Liver (tissue), 9 donors: Measurements from ENCODE around the gene PPARD. TPM values are rescaled to one million over a fixed set of nuclear protein-coding genes. Genes with fewer than 3 reads are reported as not detected.

ENCODE experiments used
- DNase-seq: peaks from one replicate; pipeline ENCODE4 v3.0.0-alpha.2; 2017; ENCODE audit warnings: low spot score
- H3K27ac ChIP-seq, 2 donors: one replicate each; pipeline ENCODE4 v1.7.0; 2013; ENCODE audit warnings: inconsistent platforms in 2 of 2, low read length in 2 of 2, control low read depth in 1 of 2, low read depth in 1 of 2, mild to moderate bottlenecking in 1 of 2
- H3K27me3 ChIP-seq, 4 donors: one replicate each; pipeline versions ENCODE4 v1.6.1 to v1.7.0; 2013; ENCODE audit warnings: low read length in 3 of 4, inconsistent platforms in 1 of 4, mild to moderate bottlenecking in 1 of 4, moderate library complexity in 1 of 4; ENCODE audit not compliant: control insufficient read depth in 4 of 4, insufficient read depth in 4 of 4
- H3K36me3 ChIP-seq, 4 donors: one replicate each; pipeline versions ENCODE4 v1.6.1 to v1.7.0; 2013; ENCODE audit warnings: low read length in 3 of 4, mild to moderate bottlenecking in 3 of 4, low read depth in 1 of 4, moderate library complexity in 1 of 4; ENCODE audit not compliant: control insufficient read depth in 4 of 4, insufficient read depth in 3 of 4
- H3K4me1 ChIP-seq, 4 donors: one replicate each; pipeline versions ENCODE4 v1.6.1 to v1.7.0; 2013; ENCODE audit warnings: low read length in 3 of 4, mild to moderate bottlenecking in 3 of 4, moderate library complexity in 1 of 4; ENCODE audit not compliant: control insufficient read depth in 4 of 4, insufficient read depth in 4 of 4
- H3K4me3 ChIP-seq, 3 donors: one replicate each; pipeline versions ENCODE4 v1.6.1 to v1.7.0; 2013; ENCODE audit warnings: low read length in 3 of 3, control low read depth in 1 of 3, low read depth in 1 of 3, mild to moderate bottlenecking in 1 of 3
- H3K9ac ChIP-seq, 2 donors: one replicate each; pipeline ENCODE4 v1.7.0; 2013; ENCODE audit warnings: low read length in 2 of 2, mild to moderate bottlenecking in 2 of 2, moderate library complexity in 2 of 2, control low read depth in 1 of 2, low read depth in 1 of 2
- H3K9me3 ChIP-seq, 4 donors: one replicate each; pipeline versions ENCODE4 v1.6.1 to v1.7.0; 2013; ENCODE audit warnings: low read length in 3 of 4; ENCODE audit not compliant: control insufficient read depth in 4 of 4
- EGR1 ChIP-seq, 2 donors: IDR thresholded peaks; 2 replicates each; pipeline ENCODE4 v1.6.1; 2016 to 2018; ENCODE audit warnings: antibody characterized with exemption in 2 of 2, low read depth in 2 of 2
- FOXA1 ChIP-seq: IDR thresholded peaks from 2 replicates; pipeline ENCODE4 v1.6.1; 2016; ENCODE audit warnings: antibody characterized with exemption
- FOXA2 ChIP-seq: IDR thresholded peaks from 2 replicates; pipeline ENCODE4 v1.6.1; 2016; ENCODE audit warnings: antibody characterized with exemption
- GABPA ChIP-seq, 2 donors: IDR thresholded peaks in 1 of 2; conservative IDR thresholded peaks in 1 of 2; 2 replicates each; pipeline ENCODE4 v1.6.1; 2016; ENCODE audit warnings: antibody characterized with exemption in 2 of 2, mild to moderate bottlenecking in 1 of 2, moderate library complexity in 1 of 2
- HNF4A ChIP-seq, 2 donors: conservative IDR thresholded peaks; 2 replicates each; pipeline ENCODE4 v1.6.1; 2016; ENCODE audit warnings: antibody characterized with exemption in 2 of 2, mild to moderate bottlenecking in 2 of 2
- HNF4G ChIP-seq: IDR thresholded peaks from 2 replicates; pipeline ENCODE4 v1.6.1; 2016; ENCODE audit warnings: antibody characterized with exemption
- JUND ChIP-seq, 2 donors: IDR thresholded peaks; 2 replicates each; pipeline ENCODE4 v1.6.1; 2016; ENCODE audit warnings: antibody characterized with exemption in 2 of 2
- NR2F2 ChIP-seq: IDR thresholded peaks from 2 replicates; pipeline ENCODE4 v1.6.1; 2016; ENCODE audit warnings: antibody characterized with exemption
- RAD21 ChIP-seq, 2 donors: IDR thresholded peaks; 2 replicates each; pipeline ENCODE4 v1.6.1; 2016; ENCODE audit warnings: antibody characterized with exemption in 2 of 2, mild to moderate bottlenecking in 2 of 2
- RXRA ChIP-seq, 2 donors: IDR thresholded peaks; 2 replicates each; pipeline ENCODE4 v1.6.1; 2017 to 2018; ENCODE audit warnings: antibody characterized with exemption in 2 of 2, mild to moderate bottlenecking in 1 of 2
- SP1 ChIP-seq: IDR thresholded peaks from 2 replicates; pipeline ENCODE4 v1.6.1; 2018; ENCODE audit warnings: antibody characterized with exemption, mild to moderate bottlenecking
- TAF1 ChIP-seq: conservative IDR thresholded peaks from 2 replicates; pipeline ENCODE4 v1.6.1; 2016; ENCODE audit warnings: antibody characterized with exemption, mild to moderate bottlenecking
- YY1 ChIP-seq: IDR thresholded peaks from 2 replicates; pipeline ENCODE4 v1.6.1; 2016; ENCODE audit warnings: antibody characterized with exemption, mild to moderate bottlenecking
- WGBS: extraction: QIAGEN DNeasy Blood & Tissue Kit; methylation state at CpG from one replicate; pipeline ENCODE4 v1.1.7; 2013; 5-methylcytosine and 5-hydroxymethylcytosine counted together
- polyA plus RNA-seq, 2 donors: library from polyadenylated mRNA; stranded (reverse) in 1 of 2; unstranded in 1 of 2; fragments of 200-250 nt in 1 of 2; fragments of >200 nt in 1 of 2; fragmentation: Nextera tagmentation in 1 of 2; extraction: Ambion mirVana in 1 of 2; gene quantifications; one replicate each; pipeline versions ENCODE4 v1.2.1 to v1.2.3, GENCODE V29; 2013 to 2015
- total RNA-seq, 2 donors: library from RNA; depleted of rRNA; stranded (reverse); fragments of >200 nt; gene quantifications; one replicate each; pipeline ENCODE4 v1.2.3, GENCODE V29; 2014
- TF ChIP-seq, protein P1 (sequence below): IDR thresholded peaks from 2 replicates; pipeline ENCODE4 v1.6.1; 2016; ENCODE audit warnings: antibody characterized with exemption, mild to moderate bottlenecking
- TF ChIP-seq, protein P2 (sequence below): fragments of 150-350 bp; IDR thresholded peaks from 2 replicates; pipeline ENCODE4 v1.5.1; 2017; ENCODE audit warnings: improper control_type of control experiment, low read depth, low read length; ENCODE audit not compliant: missing input control
- TF ChIP-seq, protein P3 (sequence below): IDR thresholded peaks from 2 replicates; pipeline ENCODE4 v1.6.1; 2016; ENCODE audit warnings: antibody characterized with exemption
- TF ChIP-seq, protein P4 (sequence below): IDR thresholded peaks from 2 replicates; pipeline ENCODE4 v1.6.1; 2016; ENCODE audit warnings: antibody characterized with exemption
- donor health status: healthy.
- donor health status: healthy.
- donor health status: healthy.
- donor health status: healthy.
- donor health status: healthy.

The PPARD gene
- total and polyA plus RNA-seq, 4 donors = 2.1 to 7.8 (median 5.1) TPM

DNA sequence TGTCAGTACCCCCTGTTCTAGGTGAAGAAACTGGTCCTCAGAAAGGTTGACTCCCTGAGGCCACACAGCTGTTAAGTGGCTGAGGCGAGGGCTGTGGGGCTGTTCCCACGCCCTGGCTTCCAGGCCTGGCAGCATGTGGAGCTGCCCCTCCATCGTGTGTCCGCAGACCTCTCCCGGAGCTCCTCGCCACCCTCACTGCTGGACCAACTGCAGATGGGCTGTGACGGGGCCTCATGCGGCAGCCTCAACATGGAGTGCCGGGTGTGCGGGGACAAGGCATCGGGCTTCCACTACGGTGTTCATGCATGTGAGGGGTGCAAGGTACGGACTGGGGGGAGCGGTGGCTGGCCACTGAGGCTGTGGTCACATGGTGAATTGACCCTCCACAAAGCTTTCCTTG is 77.6 kb downstream of the PPARD start:
- H3K9ac ChIP-seq = no peak overlapping the region
- no peaks in the 10 kb centered on the region for H3K9me3 ChIP-seq
- H3K27me3 ChIP-seq = no peaks in the 10 kb centered on the region
- no peak for DNase-seq
- 98% methylated on average over 14 of the region's 14 CpGs for WGBS
- H3K27ac ChIP-seq = no peak overlapping the region
- TF ChIP-seq, protein P1, sequence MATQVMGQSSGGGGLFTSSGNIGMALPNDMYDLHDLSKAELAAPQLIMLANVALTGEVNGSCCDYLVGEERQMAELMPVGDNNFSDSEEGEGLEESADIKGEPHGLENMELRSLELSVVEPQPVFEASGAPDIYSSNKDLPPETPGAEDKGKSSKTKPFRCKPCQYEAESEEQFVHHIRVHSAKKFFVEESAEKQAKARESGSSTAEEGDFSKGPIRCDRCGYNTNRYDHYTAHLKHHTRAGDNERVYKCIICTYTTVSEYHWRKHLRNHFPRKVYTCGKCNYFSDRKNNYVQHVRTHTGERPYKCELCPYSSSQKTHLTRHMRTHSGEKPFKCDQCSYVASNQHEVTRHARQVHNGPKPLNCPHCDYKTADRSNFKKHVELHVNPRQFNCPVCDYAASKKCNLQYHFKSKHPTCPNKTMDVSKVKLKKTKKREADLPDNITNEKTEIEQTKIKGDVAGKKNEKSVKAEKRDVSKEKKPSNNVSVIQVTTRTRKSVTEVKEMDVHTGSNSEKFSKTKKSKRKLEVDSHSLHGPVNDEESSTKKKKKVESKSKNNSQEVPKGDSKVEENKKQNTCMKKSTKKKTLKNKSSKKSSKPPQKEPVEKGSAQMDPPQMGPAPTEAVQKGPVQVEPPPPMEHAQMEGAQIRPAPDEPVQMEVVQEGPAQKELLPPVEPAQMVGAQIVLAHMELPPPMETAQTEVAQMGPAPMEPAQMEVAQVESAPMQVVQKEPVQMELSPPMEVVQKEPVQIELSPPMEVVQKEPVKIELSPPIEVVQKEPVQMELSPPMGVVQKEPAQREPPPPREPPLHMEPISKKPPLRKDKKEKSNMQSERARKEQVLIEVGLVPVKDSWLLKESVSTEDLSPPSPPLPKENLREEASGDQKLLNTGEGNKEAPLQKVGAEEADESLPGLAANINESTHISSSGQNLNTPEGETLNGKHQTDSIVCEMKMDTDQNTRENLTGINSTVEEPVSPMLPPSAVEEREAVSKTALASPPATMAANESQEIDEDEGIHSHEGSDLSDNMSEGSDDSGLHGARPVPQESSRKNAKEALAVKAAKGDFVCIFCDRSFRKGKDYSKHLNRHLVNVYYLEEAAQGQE = no peak
- TF ChIP-seq, protein P2, sequence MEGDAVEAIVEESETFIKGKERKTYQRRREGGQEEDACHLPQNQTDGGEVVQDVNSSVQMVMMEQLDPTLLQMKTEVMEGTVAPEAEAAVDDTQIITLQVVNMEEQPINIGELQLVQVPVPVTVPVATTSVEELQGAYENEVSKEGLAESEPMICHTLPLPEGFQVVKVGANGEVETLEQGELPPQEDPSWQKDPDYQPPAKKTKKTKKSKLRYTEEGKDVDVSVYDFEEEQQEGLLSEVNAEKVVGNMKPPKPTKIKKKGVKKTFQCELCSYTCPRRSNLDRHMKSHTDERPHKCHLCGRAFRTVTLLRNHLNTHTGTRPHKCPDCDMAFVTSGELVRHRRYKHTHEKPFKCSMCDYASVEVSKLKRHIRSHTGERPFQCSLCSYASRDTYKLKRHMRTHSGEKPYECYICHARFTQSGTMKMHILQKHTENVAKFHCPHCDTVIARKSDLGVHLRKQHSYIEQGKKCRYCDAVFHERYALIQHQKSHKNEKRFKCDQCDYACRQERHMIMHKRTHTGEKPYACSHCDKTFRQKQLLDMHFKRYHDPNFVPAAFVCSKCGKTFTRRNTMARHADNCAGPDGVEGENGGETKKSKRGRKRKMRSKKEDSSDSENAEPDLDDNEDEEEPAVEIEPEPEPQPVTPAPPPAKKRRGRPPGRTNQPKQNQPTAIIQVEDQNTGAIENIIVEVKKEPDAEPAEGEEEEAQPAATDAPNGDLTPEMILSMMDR = no peak
- no peak for TF ChIP-seq TAF1
- no peak for TF ChIP-seq EGR1 (IDR thresholded peaks at IDR 0.05; ENCODE audit: low read depth in 2 of 2)
- TF ChIP-seq HNF4A (conservative IDR thresholded peaks at IDR 0.05) = no peak
- TF ChIP-seq, protein P3, sequence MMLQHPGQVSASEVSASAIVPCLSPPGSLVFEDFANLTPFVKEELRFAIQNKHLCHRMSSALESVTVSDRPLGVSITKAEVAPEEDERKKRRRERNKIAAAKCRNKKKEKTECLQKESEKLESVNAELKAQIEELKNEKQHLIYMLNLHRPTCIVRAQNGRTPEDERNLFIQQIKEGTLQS = no peak
- TF ChIP-seq JUND (IDR thresholded peaks at IDR 0.05) = no peak
- no peak for TF ChIP-seq NR2F2
- TF ChIP-seq RAD21 (IDR thresholded peaks at IDR 0.05) = no peak
- TF ChIP-seq RXRA (IDR thresholded peaks at IDR 0.05) = no peak
- TF ChIP-seq HNF4G = no peak
- TF ChIP-seq FOXA2 = no peak
- no peak for TF ChIP-seq YY1
- no peak for TF ChIP-seq FOXA1
- TF ChIP-seq, protein P4, sequence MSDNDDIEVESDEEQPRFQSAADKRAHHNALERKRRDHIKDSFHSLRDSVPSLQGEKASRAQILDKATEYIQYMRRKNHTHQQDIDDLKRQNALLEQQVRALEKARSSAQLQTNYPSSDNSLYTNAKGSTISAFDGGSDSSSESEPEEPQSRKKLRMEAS = no peak
- TF ChIP-seq SP1 = no peak
- no peak for TF ChIP-seq GABPA (IDR thresholded peaks at IDR 0.05 in 1 of 2, conservative IDR thresholded peaks at IDR 0.05 in 1 of 2)
- peaks cover 6 to 18% (median 11%) of the 10 kb centered on the region in 4 donors for H3K36me3 ChIP-seq
- no peak overlapping the region for H3K4me3 ChIP-seq
- peaks cover 9 to 25% (median 19%) of the 10 kb centered on the region in 4 donors for H3K4me1 ChIP-seq

DNA sequence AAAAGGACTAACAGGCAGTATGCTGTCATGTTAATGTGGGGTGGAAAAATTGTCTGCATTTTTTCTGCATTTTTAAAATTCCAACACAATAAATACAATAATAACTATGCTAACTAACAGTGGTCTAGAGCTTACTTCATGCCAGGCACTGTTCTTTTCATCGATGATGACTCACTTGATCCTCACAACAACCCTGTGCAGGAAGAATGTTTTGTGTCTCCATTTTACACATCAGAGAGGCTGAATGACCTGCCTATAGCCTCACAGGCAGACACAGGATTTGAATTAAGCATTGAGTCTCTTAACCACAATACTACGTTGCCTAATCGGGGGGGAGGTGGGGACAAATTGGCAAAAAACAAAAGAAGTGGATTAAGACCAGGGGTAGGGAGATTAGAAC is 82.9 kb downstream of the PPARD start:
- 88% methylated on average over 3 of the region's 3 CpGs for WGBS
- no peak for DNase-seq
- Histone ChIP-seq H3K4me1 (peaks cover 5 to 16% (median 10%) of the 10 kb centered on the region in 4 donors), H3K4me3 (no peak overlapping the region), H3K27ac (no peak overlapping the region), H3K9me3 (peaks cover 0 to 2% (median 0%) of the 10 kb centered on the region in 4 donors), H3K27me3 (no peaks in the 10 kb centered on the region), H3K36me3 (peaks cover 6 to 19% (median 13%) of the 10 kb centered on the region in 4 donors), H3K9ac (no peak overlapping the region)
- TF ChIP-seq RAD21 (IDR thresholded peaks at IDR 0.05) = no peak
- TF ChIP-seq, protein P3 = no peak
- TF ChIP-seq TAF1 = no peak
- TF ChIP-seq HNF4G = no peak
- TF ChIP-seq, protein P1 = no peak
